Measurements from ENCODE around the gene PLCL1.

The PLCL1 gene

DNA sequence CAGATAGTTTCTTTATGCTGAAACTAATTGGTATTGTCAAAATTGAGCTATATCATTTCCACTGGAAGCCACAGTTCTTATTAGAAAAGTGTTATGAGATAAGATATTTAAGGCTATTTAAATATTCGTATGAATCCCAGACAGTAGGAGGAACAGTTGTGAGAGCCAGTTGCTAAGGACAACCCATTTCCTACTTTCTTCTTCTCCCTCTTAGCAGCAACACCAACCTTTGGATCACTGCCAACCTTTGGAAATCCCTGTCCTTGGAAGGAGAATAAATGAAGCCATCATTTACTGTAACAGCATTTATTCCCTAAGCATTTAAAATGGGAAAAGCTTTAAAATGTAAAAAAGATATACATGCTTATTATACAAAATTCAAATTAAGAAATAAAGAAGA lies 85.8 kb downstream of the PLCL1 start:
- no peak for DNase-seq

DNA sequence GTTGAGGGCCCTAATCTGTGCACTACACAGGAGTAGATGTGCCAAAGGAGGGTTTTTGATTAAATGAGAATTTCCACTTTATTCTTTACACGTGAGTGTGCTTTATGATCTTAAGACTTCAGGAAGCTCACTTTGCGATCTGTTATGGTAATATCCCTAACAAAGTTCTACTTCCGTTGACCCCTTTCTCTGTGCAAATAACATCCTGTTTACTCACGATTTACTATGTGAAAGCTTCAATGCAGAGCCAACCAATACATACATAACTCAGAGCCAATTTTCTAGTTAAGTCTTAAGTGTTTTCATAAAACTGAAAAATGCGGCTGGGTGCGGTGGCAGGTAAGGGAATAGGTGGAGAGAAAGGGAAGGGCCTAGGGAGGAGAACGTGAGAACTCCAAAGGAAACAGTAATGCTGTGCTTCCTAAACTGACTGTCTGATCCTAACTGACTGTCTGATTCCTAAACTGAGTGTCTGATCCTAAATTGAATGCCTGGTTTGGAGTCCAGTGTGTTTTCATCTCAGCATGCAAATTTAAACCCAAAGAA lies 87.6 kb downstream of the PLCL1 start:
- DNase-seq = no peak

DNA sequence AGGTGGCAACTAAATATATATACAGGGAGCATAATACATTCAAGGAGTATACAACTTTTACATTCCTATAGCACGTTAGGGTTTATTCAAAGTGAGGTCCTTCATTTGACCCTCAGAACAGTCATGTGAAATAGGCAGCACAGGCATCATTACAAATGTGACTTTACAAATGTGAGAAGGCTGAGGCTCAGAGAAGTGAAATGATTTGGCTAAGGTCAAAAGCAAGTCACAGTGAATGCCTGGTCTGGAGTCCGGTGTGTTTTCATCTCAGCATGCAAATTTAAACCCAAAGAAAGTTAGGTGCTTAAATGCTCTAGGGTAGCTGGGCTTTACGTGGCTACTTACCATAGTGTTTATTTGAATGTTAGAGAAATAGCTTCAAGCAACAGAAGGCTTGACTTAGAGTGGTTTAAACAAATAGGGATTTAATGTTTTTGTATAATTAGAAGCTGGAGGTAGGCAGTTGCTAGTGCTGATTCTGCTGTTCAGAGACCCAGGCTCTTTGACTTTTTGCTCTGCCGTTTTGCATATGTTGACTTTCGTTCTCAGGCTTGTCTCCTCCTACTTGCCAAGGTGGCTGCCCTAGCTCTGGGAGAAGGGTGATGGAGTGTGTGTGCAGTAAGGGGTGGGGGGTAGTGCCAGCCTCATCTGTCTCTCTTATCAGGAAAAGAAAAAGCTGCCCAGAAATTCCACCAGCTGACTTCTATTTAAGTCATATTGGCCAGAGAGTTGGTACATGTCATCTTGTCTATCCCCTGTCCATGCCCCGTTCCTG lies 89.2 kb downstream of the PLCL1 start:
- DNase-seq = no peak

- DNase-seq = no peak
Measured at GRCh38 chr2:197894751-197895274, 90.4 kb downstream of the PLCL1 start.

DNA sequence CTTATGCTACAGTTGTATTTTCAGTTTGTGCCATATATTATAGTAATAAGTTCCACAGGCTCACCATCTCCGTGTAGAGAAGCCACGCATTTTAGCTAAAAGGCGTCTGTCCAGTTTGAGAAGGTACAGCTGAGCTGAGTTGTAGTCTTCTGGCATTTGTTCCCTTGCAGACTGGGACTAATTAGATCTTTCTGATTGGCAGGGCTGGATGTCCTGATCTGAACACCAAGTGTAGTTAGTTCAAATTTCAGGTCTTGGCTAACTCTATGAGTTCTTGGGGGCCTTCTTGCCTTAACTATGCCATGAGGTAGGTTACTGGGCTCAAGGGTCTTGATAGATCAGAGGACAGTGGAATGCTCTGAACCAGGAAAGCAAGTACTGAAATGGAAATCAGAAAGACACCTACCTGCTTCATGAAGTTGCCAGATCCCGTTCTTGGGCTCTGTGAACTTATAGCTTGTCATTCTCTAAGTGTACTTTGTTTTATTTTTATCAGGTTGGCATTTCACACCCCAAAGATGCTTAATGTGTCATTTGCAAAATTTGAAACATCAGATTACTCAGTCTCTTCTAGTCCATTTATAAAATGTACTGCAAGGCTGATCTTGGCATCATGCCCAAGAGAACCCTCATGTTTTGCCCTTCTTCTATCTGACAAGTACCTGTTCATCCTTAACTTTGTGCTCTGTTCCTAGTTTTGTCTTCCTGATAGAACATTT lies 93.7 kb downstream of the PLCL1 start:
- no peak for DNase-seq

DNA sequence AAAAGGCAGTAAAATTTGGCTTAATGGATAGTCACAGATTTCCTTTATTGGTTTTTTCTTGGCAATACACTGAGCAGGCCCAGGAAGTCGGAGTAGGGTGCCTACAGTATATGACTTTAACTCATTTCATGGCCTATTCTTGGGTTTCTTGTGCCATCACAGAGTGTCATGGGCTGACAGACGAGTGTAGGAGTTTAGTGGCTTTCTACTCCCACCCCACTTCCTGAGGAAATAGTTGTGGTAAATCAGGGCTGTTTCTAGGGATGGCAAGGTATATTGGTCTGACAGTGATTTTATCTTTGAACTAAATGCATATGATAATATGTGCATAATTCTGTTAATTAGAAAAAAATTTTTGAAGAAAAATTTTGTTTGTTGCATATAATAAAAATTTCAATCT lies 100.1 kb downstream of the PLCL1 start:
- peak; percentile 15 for DNase-seq

DNA sequence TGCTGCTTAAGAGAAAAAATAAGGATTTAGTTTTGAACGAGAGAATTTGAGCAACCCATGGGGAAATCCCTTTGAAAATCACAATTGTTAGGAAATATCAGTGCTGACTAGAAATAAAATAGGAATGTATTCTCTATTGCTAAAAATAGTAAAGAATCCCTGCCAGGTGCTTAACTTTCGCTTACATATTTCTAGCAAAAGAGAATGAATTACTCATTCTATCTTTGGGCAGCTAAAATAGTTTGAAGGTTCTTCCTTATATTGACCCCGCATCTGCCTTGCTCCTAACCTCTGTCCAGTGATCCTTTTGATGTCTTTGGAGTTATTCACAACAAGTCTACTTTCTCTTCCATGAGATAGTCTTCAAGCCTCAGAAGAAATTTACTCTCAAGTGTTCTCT lies 103.8 kb downstream of the PLCL1 start:
- no peak for DNase-seq

- DNase-seq = no peak
Measured at GRCh38 chr2:197908990-197909776, 104.8 kb downstream of the PLCL1 start.

GRCh38 chr2:197911667-197912066 lies 107.3 kb downstream of the PLCL1 start:
- no peak for DNase-seq

DNA sequence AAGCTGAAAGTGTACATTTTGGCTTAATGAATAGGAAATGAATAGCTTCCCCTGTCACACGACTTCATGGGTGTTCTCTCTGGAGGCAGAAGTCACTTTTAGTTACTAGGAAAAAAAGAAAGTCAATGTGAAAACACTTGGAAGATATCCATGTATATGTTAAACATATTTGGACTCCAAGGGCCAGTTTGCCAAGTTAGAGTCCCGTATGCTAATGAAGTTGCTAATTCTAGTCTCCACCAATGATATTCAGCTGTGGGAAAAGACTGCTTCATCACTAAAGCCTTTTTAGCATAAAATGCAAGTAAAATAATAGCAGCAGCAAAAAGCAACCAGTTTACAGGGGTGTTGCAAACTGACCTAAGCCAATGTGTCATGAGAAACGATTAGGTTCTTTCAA lies 108.7 kb downstream of the PLCL1 start:
- no peak for DNase-seq

DNA sequence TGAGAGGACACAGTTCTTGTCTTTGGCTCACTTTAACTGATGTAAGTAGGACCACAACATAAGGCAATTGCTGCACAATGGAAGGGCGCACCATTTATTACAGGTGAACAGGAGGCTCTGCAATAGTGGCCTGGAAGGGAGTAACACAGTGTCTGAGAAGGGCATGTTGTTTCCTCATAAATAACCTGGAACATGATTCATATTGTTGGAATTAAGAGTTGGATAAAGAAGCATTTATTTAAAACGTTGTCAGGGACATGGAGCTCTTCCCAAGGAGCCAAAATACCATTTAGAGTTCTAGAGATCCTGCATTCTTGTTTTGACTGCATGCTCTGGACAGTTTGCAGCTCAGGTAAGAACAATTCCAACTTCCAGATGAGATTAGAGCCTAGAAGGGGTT lies 110.4 kb downstream of the PLCL1 start:
- DNase-seq = no peak

DNA sequence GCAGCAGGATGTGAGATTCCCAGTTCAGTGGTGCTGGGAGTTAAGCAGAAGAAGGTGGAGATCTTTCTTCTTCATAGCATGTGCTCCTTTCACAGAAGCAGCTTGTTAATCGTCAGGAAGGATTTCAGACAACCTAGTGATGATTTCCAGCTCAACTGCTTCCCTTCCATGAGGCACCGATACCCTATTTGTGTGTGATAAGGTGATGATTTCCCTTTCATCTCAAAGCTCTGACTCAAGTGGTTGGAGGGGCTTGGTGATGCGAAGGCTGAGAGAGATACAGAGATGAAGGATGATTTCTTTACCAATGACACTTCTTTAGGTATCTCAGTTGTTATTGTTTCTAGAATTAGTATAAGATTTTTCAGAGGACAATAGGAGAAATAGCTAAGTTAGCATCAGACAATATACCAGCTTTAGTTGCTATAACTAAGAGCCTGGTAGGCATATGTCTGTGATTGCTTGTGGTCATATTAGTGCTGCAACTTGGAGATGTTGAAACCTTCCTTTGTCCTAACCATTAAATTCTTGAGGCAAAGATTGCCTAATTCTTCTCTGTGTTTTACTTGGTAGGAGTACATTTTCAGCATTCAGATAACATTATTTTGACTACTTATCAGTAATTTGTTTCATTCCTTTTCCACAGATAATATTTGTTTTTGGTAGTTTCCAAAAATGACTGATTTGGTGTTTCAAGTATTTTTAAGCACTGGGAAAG lies 111.3 kb downstream of the PLCL1 start:
- no peak for DNase-seq

DNA sequence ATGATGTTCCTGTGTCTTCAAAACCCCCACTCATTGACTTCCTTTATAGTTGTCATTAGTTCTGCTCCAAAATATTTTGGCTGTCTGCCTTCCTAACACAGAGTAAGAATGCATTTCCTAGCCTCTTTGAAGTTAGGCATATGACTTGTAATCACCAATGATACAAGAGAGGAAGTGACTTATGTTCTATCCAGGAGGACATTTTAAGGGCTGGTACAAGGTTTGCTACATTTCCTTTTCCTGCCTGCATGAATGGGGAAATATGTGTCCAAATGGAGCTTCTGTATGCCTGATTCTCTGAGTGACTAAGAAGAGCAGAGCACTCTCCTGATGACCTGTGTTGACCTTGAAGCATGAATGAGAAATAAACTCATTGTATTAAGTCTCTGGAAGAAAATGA lies 115.1 kb downstream of the PLCL1 start:
- no peak for DNase-seq

DNA sequence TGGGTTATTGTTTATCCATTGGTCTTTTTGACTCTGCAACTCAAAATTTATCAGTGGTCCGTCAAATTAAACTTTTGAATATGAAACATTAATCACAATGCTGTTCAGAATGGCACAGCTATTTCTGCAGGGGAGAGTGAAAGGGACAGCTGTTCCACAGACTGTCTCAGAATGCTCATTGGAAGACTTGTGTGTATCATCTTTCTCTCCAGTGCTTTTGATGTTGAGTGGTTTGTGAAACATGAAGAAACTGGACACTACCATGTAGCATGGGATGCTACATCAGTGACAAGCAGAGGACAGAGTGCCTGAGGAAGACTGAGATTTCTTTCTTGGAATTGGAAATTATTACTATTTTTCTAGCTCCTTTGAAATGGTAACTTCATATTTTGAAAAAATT lies 115.7 kb downstream of the PLCL1 start:
- DNase-seq = no peak

DNA sequence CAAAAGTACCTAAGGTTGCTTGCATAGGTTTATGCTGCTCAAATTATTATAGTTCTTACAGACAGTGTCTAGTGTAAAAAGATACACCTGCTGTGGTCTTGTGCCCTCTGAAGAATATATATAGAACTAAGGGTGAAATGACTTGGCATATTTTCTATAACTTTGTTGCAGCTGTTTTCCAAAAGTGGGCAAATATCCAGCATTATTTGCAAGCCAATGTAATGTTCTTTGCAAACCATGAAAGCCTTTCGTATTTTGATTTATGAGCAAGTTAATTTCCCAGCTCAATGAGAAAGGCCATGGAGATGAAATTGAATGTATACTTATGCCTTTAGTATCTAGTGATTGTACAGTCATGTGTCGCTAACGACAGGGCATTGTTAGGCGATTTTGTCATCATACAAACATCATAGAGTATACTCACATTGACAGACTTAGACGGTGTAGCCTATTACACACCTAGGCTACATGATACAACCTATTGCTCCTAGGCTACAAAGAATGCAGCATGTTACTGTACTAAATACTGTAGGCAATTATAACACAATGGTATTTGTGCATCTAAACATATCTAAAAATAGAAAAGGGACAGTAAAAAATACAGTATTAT lies 116.3 kb downstream of the PLCL1 start:
- DNase-seq = no peak

DNA sequence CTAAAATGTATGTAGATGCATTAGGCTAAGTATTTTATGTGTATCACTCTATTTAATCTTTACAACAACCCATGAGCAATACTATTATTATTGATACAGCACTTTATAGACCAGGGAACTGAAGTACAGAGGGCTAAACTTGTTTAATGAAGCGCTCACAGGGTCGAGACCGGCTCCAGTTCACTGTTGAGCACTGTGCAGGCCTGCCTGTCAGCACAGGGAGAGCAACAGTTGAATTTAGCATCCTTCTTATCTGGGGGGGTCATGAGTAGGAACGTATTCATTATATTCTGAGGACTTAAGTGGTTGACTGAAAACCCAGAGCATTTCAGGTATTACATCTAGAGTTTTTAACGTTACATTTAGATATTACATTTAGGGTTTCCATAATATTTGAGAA lies 120.1 kb downstream of the PLCL1 start:
- DNase-seq = no peak

- no peak for DNase-seq
Measured at GRCh38 chr2:197925204-197925603, 120.8 kb downstream of the PLCL1 start.

DNA sequence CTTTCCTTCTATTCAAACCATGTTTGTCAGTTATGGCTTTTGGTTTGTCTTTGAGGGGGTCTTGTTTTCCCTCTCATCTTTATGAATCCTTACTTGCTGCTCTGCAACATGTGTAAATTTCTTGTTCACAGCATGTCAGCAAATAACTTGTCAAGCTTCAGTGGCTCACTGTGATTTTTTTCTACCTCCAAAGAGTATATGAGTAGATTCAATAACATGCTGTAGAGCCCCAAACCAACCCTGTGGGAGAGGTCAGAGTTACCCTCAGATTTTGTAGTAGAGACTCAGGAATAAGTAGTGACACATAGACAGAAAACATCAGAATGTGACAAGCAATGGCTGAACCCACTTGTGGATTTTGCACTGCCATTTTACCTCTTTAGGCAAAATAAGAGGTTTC lies 121.6 kb downstream of the PLCL1 start:
- no peak for DNase-seq

DNA sequence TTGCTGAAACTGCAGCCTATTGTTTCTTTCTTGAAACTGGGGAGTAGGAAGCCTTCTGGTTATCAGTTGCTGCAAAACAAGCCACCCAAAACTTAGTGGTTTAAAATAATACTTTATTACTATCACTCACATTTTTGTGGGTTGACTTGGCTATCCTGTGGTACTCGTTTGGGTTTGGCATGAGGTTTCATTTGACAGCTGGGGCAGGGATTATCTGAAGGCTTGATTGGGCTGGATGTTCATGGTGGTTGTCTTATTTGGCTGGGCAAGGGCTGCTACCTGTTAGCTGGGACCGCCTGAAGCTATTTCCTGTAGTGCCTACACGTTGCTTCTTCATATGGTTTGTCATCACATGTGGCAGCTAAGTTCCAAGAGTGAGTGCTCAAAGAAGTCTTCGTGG lies 122.3 kb downstream of the PLCL1 start:
- DNase-seq = no peak

- DNase-seq = no peak
Measured at GRCh38 chr2:197927994-197928393, 123.6 kb downstream of the PLCL1 start.

GRCh38 chr2:197929008-197929885 lies 124.9 kb downstream of the PLCL1 start:
- DNase-seq = no peak
